OCI-M2 (cell line): ENCODE measurements around the gene THBS2.
"Not testable (repeated sequence)": the region's sequence is repeated elsewhere in the genome, so short reads cannot be mapped to it uniquely, and the experiment has no call there.

Experiments
- DNase-seq: peaks from one replicate; lab custom pipeline; 2025; ENCODE audit not compliant: unreplicated experiment; lab: John Stamatoyannopoulos, UW

THBS2 gene

GRCh38 chr6:169233181-169233580 lies 20.5 kb downstream of the THBS2 start:
- DNase-seq = no peak

GRCh38 chr6:169232507-169232931 lies 21.1 kb downstream of the THBS2 start:
- no peak for DNase-seq

DNA sequence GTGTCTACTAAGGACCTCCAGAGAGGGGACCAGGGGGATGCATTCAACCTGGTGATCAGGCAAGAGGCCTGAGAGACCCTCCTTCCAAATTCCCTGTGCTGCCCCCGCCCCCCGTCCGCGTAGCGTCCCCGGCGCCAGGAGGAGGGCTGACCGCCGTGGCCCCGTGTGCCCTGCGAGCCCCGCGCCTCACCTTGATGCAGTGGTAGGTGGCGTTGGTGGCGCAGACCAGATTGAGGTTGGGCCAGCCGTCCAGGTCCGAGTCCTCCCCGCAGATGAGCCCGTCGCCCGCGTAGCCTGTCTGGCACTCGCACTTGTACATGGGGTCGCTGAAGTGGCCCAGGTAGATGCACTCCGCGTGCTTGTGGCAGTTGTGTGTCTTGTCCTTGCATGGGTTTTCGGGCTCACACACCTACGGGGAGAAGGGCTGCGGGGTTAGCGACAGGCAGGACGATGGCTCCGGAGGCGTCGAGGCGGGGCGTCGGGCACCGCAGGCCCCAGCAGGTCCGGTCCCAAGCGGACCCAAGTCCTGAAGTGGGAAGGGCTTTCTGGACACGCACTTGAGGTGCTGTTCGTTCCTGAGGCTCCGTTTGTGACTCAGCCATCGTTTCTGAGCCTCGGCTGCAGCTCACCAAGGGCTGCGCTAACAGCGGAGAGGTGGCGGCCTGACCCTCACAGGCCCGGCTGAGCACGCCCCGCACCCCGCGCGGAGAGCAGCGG lies 21.7 kb downstream of the THBS2 start:
- no peak for DNase-seq

DNA sequence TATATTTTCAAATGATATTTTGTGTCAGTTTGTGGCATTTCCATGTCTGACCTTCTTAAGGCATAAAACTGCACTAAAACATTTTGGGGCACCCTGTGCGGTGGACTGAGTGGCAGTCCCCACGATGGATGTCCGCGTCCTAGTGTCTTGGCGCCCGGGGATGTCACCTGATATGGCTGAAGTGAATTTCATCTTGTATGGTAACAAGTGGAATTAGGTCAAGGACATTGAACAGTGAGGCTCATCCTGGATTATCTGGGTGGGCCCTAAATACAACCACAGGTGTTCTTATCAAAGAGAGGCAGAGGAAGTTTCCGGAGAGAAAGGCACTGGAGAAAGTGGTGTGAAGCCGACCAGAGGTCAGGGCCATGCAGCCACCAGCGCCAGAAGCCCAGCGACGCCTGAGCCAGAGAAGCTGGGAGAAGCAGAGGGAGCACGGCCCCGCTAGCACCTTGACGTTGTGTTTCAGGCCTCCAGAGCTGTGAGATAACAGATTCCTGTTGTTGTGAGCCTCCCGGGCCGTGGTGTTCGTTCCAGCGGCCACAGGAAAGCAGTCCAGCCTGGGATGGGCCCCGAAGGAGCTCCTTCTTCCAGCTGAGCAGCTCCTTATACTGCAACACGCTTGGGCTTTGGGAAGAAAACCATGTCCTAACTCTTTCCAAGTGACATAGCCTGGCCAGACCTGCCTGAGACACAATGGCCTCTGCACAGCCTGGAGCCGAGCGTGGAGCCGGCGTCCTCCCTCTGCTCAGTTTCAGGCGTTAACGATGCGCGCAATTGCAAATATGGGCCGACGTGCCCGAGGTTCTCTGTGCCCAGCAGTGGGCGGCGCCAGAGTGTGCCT lies 22.5 kb downstream of the THBS2 start:
- DNase-seq = no peak

GRCh38 chr6:169230322-169230665 lies 23.4 kb downstream of the THBS2 start:
- no peak for DNase-seq

DNA sequence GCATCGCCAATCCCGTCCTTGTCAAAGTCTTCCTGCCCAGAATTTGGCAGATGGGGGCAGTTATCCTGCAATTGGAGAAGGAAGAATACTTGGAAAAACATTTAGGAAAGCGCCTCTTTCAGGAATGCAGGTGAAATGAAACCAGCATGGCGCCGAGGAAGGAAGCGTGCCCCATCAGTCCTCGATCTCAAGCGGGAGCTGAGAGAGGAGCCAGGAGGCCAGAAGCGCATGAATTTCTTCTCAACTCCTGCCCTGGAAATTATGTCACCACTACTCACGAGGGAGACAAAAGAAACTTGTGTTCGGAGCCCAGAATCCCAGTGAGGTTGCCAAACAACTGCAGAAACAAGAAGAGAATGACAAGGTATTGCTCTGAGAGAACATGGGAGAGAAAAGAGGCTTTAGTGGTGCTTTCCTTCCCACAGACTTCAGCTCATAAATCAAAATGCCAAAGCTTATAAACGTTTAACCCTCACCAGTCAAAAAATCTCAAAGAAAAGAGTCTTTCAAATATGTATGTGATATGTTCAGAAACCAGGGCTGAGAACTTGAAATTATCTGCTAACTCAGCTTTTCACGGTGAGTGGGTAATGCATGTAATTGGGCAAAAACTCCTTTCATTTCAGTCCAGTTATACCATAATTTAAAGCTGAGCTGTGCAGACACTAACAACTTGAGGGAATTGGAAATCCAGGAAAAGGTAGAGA lies 23.9 kb downstream of the THBS2 start:
- no peak for DNase-seq

DNA sequence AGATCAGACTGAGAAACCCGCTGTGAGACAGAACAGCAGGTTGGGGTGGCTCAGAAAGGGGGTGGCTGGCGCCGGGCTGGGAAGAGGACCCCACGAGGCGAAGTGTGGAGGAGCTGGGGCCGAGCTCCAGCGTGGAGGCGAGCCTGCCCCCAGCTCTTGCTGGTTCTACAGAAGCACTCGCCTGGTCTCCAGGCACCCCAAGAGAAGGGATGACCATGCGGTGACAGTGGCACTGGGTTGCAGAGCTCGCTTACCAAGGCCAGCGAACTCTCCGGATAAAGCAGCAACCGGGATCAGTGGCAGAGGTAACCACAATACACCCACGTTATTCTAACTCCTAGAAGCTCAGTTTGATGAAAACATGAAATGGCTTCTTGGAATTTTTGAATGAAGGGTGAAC lies 26.5 kb downstream of the THBS2 start:
- DNase-seq = no peak

DNA sequence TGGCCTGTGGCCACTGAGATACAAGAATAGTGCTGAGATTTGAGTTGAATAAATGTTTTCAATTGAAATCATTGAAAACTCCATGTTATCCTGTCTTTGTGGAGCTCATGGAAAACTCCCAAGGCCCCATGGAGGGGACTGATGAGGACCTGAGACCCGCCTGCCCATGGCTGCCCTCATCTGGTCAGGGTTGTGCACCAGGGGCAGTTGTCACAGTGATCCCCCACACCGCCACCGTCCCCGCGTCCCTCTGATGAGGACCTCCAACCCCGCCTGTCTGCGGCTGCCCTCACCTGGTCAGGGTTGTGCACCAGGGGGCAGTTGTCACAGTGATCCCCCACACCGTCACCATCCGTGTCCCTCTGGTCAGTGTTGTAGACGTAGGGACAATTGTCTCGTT lies 27.8 kb downstream of the THBS2 start:
- no peak for DNase-seq

- no peak for DNase-seq
Measured at GRCh38 chr6:169225131-169225576, 28.5 kb downstream of the THBS2 start.

DNA sequence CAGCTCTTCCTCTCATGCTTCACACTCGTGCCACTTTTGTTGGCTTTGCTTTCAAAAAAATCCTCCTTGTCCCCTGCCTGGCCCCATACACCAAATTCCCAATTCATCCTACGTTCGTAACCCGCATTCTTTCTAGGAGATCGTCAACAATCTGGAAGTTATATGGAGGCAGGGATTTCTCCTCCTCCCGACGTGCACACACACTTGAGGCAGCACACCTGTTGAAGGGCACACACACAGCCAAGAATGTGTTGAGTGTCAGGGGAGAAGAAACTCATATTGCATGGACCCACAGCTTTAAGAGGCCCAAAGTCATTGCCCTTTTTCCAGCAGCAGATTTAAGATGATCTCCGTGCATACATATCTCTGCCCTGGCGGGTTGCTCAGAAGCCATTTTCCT lies 28.9 kb downstream of the THBS2 start:
- no peak for DNase-seq

- DNase-seq = no peak
Measured at GRCh38 chr6:169224185-169224695, 29.4 kb downstream of the THBS2 start.

DNA sequence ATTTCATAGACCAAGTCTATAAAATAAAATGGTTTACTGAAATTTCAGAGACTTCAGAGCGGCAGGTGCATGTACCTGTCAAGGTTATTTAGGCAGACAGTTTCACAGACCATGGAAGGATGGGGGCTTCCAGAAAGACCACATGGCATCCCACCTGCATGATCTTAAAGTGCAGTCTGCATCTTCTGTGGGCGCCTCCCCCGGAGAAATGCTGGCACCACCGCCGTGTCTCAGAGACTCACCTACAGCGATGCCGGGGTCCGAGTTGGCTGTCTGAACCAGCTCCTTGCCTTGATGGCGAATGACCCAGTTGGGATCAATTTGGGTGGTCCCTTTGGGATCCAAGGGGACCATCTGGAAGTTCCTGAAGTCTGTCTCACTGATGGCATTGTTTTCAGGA lies 30.6 kb downstream of the THBS2 start:
- DNase-seq = no peak

GRCh38 chr6:169222126-169222525 lies 31.5 kb downstream of the THBS2 start:
- no peak for DNase-seq

- DNase-seq = no peak
Measured at GRCh38 chr6:169221264-169221663, 32.4 kb downstream of the THBS2 start.

DNA sequence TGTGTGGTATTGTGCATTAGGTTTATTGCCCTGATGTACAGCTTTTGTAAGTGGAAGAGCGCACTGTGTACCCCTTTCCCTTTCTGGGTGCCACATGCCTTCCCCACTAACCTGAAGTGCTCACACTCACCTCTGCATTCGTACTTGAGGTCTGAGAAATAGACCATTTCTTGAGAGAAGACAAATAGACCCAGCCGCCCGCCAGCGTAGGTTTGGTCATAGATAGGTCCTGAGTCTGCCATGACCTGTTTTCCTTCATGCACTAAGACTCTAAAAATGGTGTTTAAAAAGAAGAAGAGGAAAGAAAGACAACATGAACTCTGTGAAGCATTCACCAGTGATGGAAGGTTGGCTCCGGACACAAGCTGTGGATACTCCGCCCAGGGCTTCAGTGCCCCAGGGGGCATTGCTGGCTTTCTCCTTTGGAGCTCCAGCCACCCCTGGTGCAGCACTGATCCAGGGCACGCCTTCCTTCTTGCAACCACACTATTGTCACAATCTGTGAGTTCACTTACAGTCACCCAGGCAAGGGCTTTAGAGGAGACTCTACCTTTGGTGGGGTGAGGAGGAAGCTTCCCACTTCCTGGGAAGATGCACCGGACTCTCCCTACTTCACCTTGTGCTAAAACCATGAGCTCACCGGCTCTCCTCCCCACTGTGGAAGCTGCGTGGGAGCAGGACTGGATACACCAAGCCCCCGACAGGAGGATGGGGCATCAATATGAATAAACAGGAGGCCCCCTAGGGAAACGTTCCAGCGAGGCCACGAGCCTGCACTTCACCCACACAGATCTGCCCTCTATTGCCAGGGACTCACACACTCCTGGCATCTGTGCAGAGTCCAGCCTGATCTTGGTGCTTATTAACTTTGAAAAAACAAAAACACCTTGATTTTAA lies 33.3 kb downstream of the THBS2 start:
- DNase-seq = no peak

- no peak for DNase-seq
Measured at GRCh38 chr6:169217972-169218371, 35.7 kb downstream of the THBS2 start.

DNA sequence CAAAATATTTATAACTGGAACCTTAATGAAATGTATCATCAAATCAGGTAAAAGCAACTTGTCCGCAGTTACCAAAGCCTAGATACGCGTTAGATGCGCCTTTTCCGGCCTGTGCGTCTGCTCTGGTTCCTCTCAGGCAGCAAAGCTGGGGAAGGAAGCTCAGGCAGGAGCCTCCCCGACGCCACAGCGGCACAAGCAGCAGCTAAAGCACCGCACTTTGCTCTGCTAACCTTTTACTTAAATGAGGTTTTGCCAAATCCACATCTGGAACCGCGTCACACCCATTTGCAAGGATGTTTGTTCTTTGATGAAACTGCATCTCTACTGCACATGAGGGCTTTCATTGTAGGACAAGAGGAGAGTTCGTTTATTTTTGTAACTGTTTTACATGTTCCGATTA lies 36.8 kb downstream of the THBS2 start:
- no peak for DNase-seq

DNA sequence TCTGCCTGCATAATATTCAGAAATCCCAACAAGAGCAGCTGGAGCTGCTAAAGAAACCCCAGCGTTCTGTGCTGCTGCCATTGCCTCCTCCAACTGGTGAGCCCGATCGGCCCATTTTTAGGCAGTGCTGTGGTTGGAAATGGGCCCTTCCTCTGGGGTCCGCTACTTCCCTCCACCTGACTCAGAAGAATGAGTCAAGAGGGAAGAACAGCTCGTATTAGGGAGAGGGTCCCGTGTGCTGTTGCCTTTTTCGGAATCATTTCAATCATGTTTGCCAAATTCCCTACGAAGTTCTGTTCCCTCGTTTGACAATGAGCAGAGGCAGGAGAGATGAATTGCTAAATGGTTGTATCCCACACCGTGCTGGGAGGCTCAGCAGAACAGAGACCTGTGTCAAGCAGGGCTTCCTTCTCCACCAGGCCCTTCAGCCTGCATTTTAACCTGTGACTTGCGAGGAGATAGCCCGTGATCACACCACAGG lies 38.4 kb downstream of the THBS2 start:
- no peak for DNase-seq

DNA sequence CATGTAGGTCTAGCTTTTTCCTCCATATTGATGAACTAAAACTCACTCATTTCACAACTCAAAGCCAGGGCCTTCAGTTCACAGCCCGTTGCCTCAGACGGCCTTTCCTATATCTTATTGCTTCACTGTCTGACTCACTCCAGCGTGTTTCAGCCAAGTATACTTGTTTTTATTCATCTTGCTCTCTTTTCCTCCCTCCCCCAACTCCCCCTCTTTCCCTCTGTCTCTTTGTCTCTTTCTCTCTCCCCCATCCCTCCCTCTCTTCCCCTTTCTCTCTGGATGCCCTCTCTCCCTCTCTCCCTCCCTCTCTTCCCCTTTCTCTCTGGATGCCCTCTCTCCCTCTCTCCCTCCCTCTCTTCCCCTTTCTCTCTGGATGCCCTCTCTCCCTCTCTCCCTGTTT lies 38.9 kb downstream of the THBS2 start:
- not testable (repeated sequence) for DNase-seq

GRCh38 chr6:169213814-169214520 lies 39.7 kb downstream of the THBS2 start:
- no peak for DNase-seq
